Right ventricle myocardium inferior (tissue), 1 donor: ENCODE results near the gene USP37. TPM values are rescaled to one million over a fixed set of nuclear protein-coding genes. Genes with fewer than 3 reads are reported as not detected.

Experiments
- microRNA-seq: library from miRNA; unstranded; fragments of <30 nt; microRNA quantifications from one replicate; pipeline ENCODE4 v1.2.0, GENCODE V29; 2020
- total RNA-seq: library from RNA; stranded (reverse); fragmentation: NEBNext Ultra II Directional; extraction: Animal tissue kit (Norgen Biotek cat#: 25700); gene quantifications from one replicate; pipeline ENCODE4 v1.2.1, GENCODE V29; 2021
- donor health status: DM: no; HTN: yes; CAD: no; lungs with severe emphysema.

Gene USP37
- total RNA-seq, 1 donor from 2014 or later: 7.0 TPM

Small RNA genes within 50 kb of the gene (microRNA-seq; reads per million reads assigned to microRNA genes)
- gene MIR26B: 100,284 reads per million, percentile 99 among the genes with 10 or more reads in this experiment

Other genes starting within 250 kb of the USP37 start
- not detected for gene CATIP, start 211.5 kb downstream of the USP37 start, total RNA-seq
- gene SLC11A1, start 186.1 kb downstream of the USP37 start, total RNA-seq: 5.4 TPM
- gene CTDSP1, start 168.5 kb downstream of the USP37 start, total RNA-seq: 101 TPM
- not detected for gene VIL1, start 149.2 kb downstream of the USP37 start, total RNA-seq
- 15.7 TPM for gene CNOT9, start 488 bp upstream of the USP37 start, total RNA-seq
- gene PLCD4, start 39.5 kb upstream of the USP37 start, total RNA-seq: 0.43 TPM
- gene ZNF142, start 91.3 kb upstream of the USP37 start, total RNA-seq: 18.6 TPM
- 51.1 TPM for gene BCS1L, start 91.3 kb upstream of the USP37 start, total RNA-seq
- gene RNF25, start 103.7 kb upstream of the USP37 start, total RNA-seq: 15.3 TPM
- 7.5 TPM for gene STK36, start 103.7 kb upstream of the USP37 start, total RNA-seq
- 8.4 TPM for gene TTLL4, start 142.5 kb upstream of the USP37 start, total RNA-seq
- gene CYP27A1, start 213.8 kb upstream of the USP37 start, total RNA-seq: 12.5 TPM